HG02938 (cell line): ENCODE measurements around the gene MIPOL1.

Source experiments
- ATAC-seq: cut with Tn5 transposase; IDR thresholded peaks from one replicate; pipeline ENCODE4 v1.9.1; 2021; ENCODE audit warnings: mild to moderate bottlenecking, moderate library complexity; ENCODE audit not compliant: unreplicated experiment

Gene MIPOL1

GRCh38 chr14:37593511-37594237, 395.9 kb downstream of the MIPOL1 start:
- no peak for ATAC-seq

- ATAC-seq: no peak
These were observed 396.7 kb downstream of the MIPOL1 start for GRCh38 chr14:37594238-37594970.

GRCh38 chr14:37594971-37595808, 397.5 kb downstream of the MIPOL1 start, which contains the start of the genes FOXA1 and TTC6:
Gene FOXA1 (minus strand): TSS chr14:37595249. CDS start chr14:37594972, 277 bp downstream.
Gene TTC6 (plus strand): TSS chr14:37595629. CDS start chr14:37622065, 26,436 bp downstream.
- no peak for ATAC-seq

- peak; percentile 55 for ATAC-seq
These were observed 398.3 kb downstream of the MIPOL1 start for GRCh38 chr14:37595809-37596621.

- ATAC-seq: no peak
These were observed 399.2 kb downstream of the MIPOL1 start for GRCh38 chr14:37596790-37597472.

- ATAC-seq: no peak
These were observed 399.8 kb downstream of the MIPOL1 start for GRCh38 chr14:37597538-37597913.

- no peak for ATAC-seq
These were observed 400.4 kb downstream of the MIPOL1 start for GRCh38 chr14:37597914-37598746.

- no peak for ATAC-seq
These were observed 401.2 kb downstream of the MIPOL1 start for GRCh38 chr14:37598747-37599506.

GRCh38 chr14:37599507-37600368, 402.0 kb downstream of the MIPOL1 start:
- ATAC-seq: no peak

- no peak for ATAC-seq
These were observed 403.4 kb downstream of the MIPOL1 start for GRCh38 chr14:37600880-37601741.

- no peak for ATAC-seq
These were observed 404.1 kb downstream of the MIPOL1 start for GRCh38 chr14:37601865-37602264.
